B cell (primary cell): ENCODE results near the gene MS4A13. TPM values are rescaled to one million over a fixed set of nuclear protein-coding genes. Genes with fewer than 3 reads are reported as not detected.

Experiments used
- ATAC-seq: fragments of 200-7000 bp; cut with Tn5 transposase; one replicate; pipeline ENCODE4 v1.10.0; 2021; ENCODE audit warnings: low read depth, mild to moderate bottlenecking, moderate number of reproducible peaks, moderate library complexity
- CTCF ChIA-PET: fragments of 350-600 bp; sonication (Branson Sonifier 250); formaldehyde crosslinking; loops from one replicate; lab custom pipeline; 2021; ENCODE audit warnings: antibody characterized with exemption, inconsistent platforms; lab: Charles Lee
- POLR2A ChIA-PET: fragments of 350-600 bp; sonication (Branson Sonifier 250); formaldehyde crosslinking; loops from one replicate; lab custom pipeline; 2021; ENCODE audit warnings: antibody characterized with exemption; lab: Charles Lee
- DNase-seq: peaks from one replicate; pipeline ENCODE4 v3.0.0; 2013
- H2AFZ ChIP-seq: 2 replicates; pipeline ENCODE4 v1.6.1; 2012; ENCODE audit warnings: mild to moderate bottlenecking, low read depth, low read length; ENCODE audit not compliant: insufficient read depth, poor library complexity, severe bottlenecking
- H3K27ac ChIP-seq, 2 donors: 1 replicate in 1 of 2; 2 replicates in 1 of 2; pipeline ENCODE4 v1.5.1; 2012 to 2013; ENCODE audit warnings: low read length in 2 of 2, mild to moderate bottlenecking in 2 of 2, moderate library complexity in 1 of 2
- H3K27me3 ChIP-seq, 4 experiments: fragments of 200-600 bp in 1 of 4; sonication (generic) in 1 of 4; replicated peaks in 1 of 4; 1 replicate in 2 of 4; 2 replicates in 2 of 4; pipeline versions ENCODE4 v1.6.1 to v1.7.0; 2013 to 2016; ENCODE audit warnings: low read length in 3 of 4, mild to moderate bottlenecking in 2 of 4, mixed read lengths in 1 of 4, moderate library complexity in 1 of 4; ENCODE audit not compliant: insufficient read depth in 4 of 4, control insufficient read depth in 3 of 4; ENCODE audit errors: control extremely low read depth in 1 of 4
- H3K36me3 ChIP-seq, 2 experiments: replicated peaks in 1 of 2; 1 replicate in 1 of 2; 2 replicates in 1 of 2; pipeline versions ENCODE4 v1.6.1 to v1.7.1; 2013; ENCODE audit warnings: low read length in 1 of 2; ENCODE audit not compliant: insufficient read depth in 2 of 2, control insufficient read depth in 1 of 2; ENCODE audit errors: control extremely low read depth in 1 of 2, extremely low read depth in 1 of 2
- H3K4me1 ChIP-seq, 2 donors: fragments of 200-600 bp in 1 of 2; sonication (generic) in 1 of 2; 1 replicate in 1 of 2; 2 replicates in 1 of 2; pipeline versions ENCODE4 v1.5.1 to v1.6.1; 2013 to 2017; ENCODE audit warnings: low read length in 2 of 2; ENCODE audit not compliant: control insufficient read depth in 2 of 2, insufficient read depth in 2 of 2
- H3K4me2 ChIP-seq: replicated peaks from 2 replicates; pipeline ENCODE3; 2012; ENCODE audit warnings: mild to moderate bottlenecking, low read depth, low read length; ENCODE audit not compliant: poor library complexity, severe bottlenecking
- H3K4me3 ChIP-seq, 5 experiments: fragments of 200-600 bp in 1 of 5; sonication (generic) in 1 of 5; 1 replicate in 3 of 5; 2 replicates in 2 of 5; pipeline versions ENCODE4 v1.5.1 to v1.7.0; 2011 to 2016; ENCODE audit warnings: low read length in 4 of 5, mild to moderate bottlenecking in 4 of 5, low read depth in 2 of 5, control low read depth in 1 of 5, moderate library complexity in 1 of 5; ENCODE audit not compliant: insufficient read depth in 1 of 5; ENCODE audit errors: control extremely low read depth in 1 of 5, extremely low read depth in 1 of 5
- H3K79me2 ChIP-seq: fragments of 200-600 bp; sonication (generic); one replicate; pipeline ENCODE4 v1.6.0; 2016; ENCODE audit warnings: low read length; ENCODE audit not compliant: control insufficient read depth, insufficient read depth
- H3K9ac ChIP-seq: fragments of 200-600 bp; sonication (generic); 2 replicates; pipeline ENCODE4 v1.6.1; 2017; ENCODE audit warnings: mild to moderate bottlenecking, low read length, moderate library complexity
- H3K9me3 ChIP-seq, 3 donors: one replicate each; pipeline versions ENCODE4 v1.6.1 to v1.7.1; 2013; ENCODE audit warnings: low read length in 2 of 3; ENCODE audit not compliant: control insufficient read depth in 2 of 3, insufficient read depth in 1 of 3; ENCODE audit errors: control extremely low read depth in 1 of 3
- H4K20me1 ChIP-seq: 2 replicates; pipeline ENCODE4 v1.6.0; 2012; ENCODE audit warnings: mild to moderate bottlenecking, low read length; ENCODE audit not compliant: insufficient read depth, control insufficient read depth, poor library complexity, severe bottlenecking
- H3K27ac Mint-ChIP-seq: one replicate; pipeline ENCODE4 v1.8.0; 2021; ENCODE audit warnings: mixed read lengths
- H3K27me3 Mint-ChIP-seq: one replicate; pipeline ENCODE4 v1.8.0; 2021; ENCODE audit warnings: mixed read lengths
- H3K4me1 Mint-ChIP-seq: one replicate; pipeline ENCODE4 v1.8.0; 2021; ENCODE audit warnings: mixed read lengths
- H3K4me3 Mint-ChIP-seq: one replicate; pipeline ENCODE4 v1.8.0; 2021; ENCODE audit warnings: mixed read lengths
- H3K9me3 Mint-ChIP-seq: one replicate; pipeline ENCODE4 v1.8.0; 2022; ENCODE audit warnings: mixed read lengths; ENCODE audit not compliant: insufficient read depth
- EZH2 ChIP-seq: IDR thresholded peaks from 2 replicates; pipeline ENCODE4 v1.6.1; 2012; ENCODE audit warnings: borderline replicate concordance, low read depth, mild to moderate bottlenecking, moderate library complexity, low read length; ENCODE audit not compliant: insufficient read depth, poor library complexity, severe bottlenecking
- WGBS: methylation state at CpG from one replicate; pipeline ENCODE4 v1.1.5; 2013; ENCODE audit warnings: missing lambda C conversion rate; ENCODE audit not compliant: insufficient coverage; 5-methylcytosine and 5-hydroxymethylcytosine counted together
- intact Hi-C: fragments of 100-400 bp; cut with micrococcal nuclease; formaldehyde crosslinking; loops from one replicate; pipeline ENCODE4 v1.10.0; 2022
- polyA plus RNA-seq: library from polyadenylated mRNA; depleted of rRNA; stranded (reverse); fragments of >200 nt; gene quantifications from 2 replicates; pipeline ENCODE4 v1.2.3, GENCODE V29; 2012
- total RNA-seq, 2 donors: library from RNA; stranded (reverse); fragments of 120-200 nt in 1 of 2; gene quantifications; 1 replicate in 1 of 2; 2 replicates in 1 of 2; pipeline versions ENCODE4 v1.2.3 to v1.2.4, GENCODE V29; 2013 to 2022
- TF ChIP-seq, protein P1 (sequence below): fragments of 200-600 bp; IDR thresholded peaks from one replicate; pipeline ENCODE4 v1.8.0; 2022; ENCODE audit warnings: antibody characterized with exemption, mild to moderate bottlenecking

Gene MS4A13
- total and polyA plus RNA-seq, 2 donors (not counting 1 experiment from before 2014, with no cell fraction given), result not detected

- H3K9ac ChIP-seq, result no peak overlapping the region
- no peaks in the 10 kb centered on the region for H3K27me3 Mint-ChIP-seq
- no peak overlapping the region for H3K4me3 ChIP-seq
- peaks cover 28% of the 10 kb centered on the region for H3K4me1 Mint-ChIP-seq
- TF ChIP-seq, protein P1, sequence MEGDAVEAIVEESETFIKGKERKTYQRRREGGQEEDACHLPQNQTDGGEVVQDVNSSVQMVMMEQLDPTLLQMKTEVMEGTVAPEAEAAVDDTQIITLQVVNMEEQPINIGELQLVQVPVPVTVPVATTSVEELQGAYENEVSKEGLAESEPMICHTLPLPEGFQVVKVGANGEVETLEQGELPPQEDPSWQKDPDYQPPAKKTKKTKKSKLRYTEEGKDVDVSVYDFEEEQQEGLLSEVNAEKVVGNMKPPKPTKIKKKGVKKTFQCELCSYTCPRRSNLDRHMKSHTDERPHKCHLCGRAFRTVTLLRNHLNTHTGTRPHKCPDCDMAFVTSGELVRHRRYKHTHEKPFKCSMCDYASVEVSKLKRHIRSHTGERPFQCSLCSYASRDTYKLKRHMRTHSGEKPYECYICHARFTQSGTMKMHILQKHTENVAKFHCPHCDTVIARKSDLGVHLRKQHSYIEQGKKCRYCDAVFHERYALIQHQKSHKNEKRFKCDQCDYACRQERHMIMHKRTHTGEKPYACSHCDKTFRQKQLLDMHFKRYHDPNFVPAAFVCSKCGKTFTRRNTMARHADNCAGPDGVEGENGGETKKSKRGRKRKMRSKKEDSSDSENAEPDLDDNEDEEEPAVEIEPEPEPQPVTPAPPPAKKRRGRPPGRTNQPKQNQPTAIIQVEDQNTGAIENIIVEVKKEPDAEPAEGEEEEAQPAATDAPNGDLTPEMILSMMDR, result no peak
- TF ChIP-seq EZH2, result no peak
- no peak overlapping the region for H3K4me3 Mint-ChIP-seq
- ATAC-seq, result no peak
- H4K20me1 ChIP-seq, result no peaks in the 10 kb centered on the region
- ChIA-PET CTCF (interaction anchor here (0.5 to 2.7 kb wide), 3 partner anchors 12 to 234 kb away, joined by 3 to 11 read pairs (median 9); no protein-coding TSS in a partner anchor), POLR2A (no interaction called here)
- no peaks in the 10 kb centered on the region for H3K27me3 ChIP-seq
- H3K27ac Mint-ChIP-seq, result no peak overlapping the region
- H3K4me1 ChIP-seq, result peaks cover 27 to 39% of the 10 kb centered on the region in 2 donors
- 100% methylated on average over 1 of the region's 3 CpGs for WGBS
- no peak overlapping the region for H2AFZ ChIP-seq
- H3K9me3 Mint-ChIP-seq, result no peaks in the 10 kb centered on the region
- intact Hi-C loops, result no loop called here
- H3K4me2 ChIP-seq, result no peak overlapping the region
- no peak for DNase-seq
- H3K79me2 ChIP-seq, result no peaks in the 10 kb centered on the region
- no peaks in the 10 kb centered on the region for H3K36me3 ChIP-seq
- no peak overlapping the region for H3K27ac ChIP-seq
- no peaks in the 10 kb centered on the region for H3K9me3 ChIP-seq
Observed at GRCh38 chr11:60500276-60500910, 14.8 kb upstream of the MS4A13 start.

DNA sequence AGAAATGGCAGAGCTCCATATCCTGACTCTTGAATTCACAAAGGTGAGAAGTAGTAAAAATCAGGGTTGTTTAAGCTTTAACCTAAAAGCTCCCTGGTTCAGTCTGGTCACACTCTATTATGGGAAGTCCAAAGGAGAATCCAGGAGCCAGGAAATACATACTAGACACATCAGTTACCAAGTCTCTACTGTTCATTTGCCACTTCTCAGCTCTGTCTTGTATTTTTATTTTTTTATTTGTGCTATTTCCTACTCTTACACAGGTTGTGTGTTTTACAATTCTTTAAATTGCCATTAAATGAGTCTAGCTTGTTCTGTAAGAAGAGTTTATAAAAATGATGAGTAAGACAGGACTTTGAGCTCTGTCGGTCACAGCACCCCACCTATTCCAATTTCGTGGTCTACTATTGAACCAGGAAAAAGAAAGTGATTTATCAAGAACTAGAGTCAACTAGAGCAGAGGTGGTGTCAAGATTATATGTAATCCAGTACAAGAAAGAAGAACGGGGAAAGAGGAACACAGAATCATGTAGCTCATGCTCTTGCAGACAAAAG, 12.9 kb upstream of the MS4A13 start:
- WGBS, result no CpG with 5 or more reads among the region's 3 CpGs
- no peak overlapping the region for H3K27ac ChIP-seq
- Mint-ChIP-seq H3K4me1 (peaks cover 24% of the 10 kb centered on the region), H3K27me3 (peaks cover 4% of the 10 kb centered on the region), H3K27ac (no peak overlapping the region), H3K9me3 (no peaks in the 10 kb centered on the region), H3K4me3 (no peak overlapping the region)
- H3K4me2 ChIP-seq, result no peak overlapping the region
- no peak overlapping the region for H3K4me3 ChIP-seq
- no peak for ATAC-seq
- H4K20me1 ChIP-seq, result no peaks in the 10 kb centered on the region
- intact Hi-C loops, result no loop called here
- H3K4me1 ChIP-seq, result peaks cover 25 to 30% of the 10 kb centered on the region in 2 donors
- ChIA-PET POLR2A (no interaction called here), CTCF (interaction anchor here (1.3 to 3.1 kb wide), 5 partner anchors 10 to 139 kb away, joined by 3 to 11 read pairs (median 7); no protein-coding TSS in a partner anchor)
- H3K36me3 ChIP-seq, result no peaks in the 10 kb centered on the region
- DNase-seq, result no peak
- TF ChIP-seq, protein P1, result no peak
- no peak for TF ChIP-seq EZH2
- H3K9me3 ChIP-seq, result no peaks in the 10 kb centered on the region
- H3K27me3 ChIP-seq, result no peaks in the 10 kb centered on the region
- H2AFZ ChIP-seq, result no peak overlapping the region
- no peaks in the 10 kb centered on the region for H3K79me2 ChIP-seq
- H3K9ac ChIP-seq, result no peak overlapping the region
